ENCODE measurements around the gene ARID5B. TPM values are rescaled to one million over a fixed set of nuclear protein-coding genes. Genes with fewer than 3 reads are reported as not detected.

Gene ARID5B
- total RNA-seq, 2 experiments from 2014 or later, result 49.2 to 51.3 TPM

DNA sequence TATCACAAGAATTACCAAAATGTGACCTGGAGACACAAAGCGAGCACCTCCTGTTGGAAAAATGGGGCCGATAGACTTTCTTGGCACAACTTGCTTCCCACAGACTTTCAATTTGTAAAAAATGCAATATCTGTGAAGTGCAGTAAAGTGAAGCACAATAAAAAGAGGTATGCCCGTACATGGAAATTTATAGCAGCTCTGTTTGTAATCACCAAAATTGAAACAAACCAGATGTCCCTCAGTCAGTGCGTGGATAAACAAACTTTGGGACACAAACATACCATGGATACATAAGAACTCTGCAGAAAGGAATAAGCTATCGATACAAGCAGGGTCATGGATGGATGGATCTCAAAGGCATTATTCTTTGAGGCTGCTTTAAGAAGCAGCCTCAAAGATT lies 33.6 kb downstream of the ARID5B start:
- ATAC-seq (ENCODE audit: poor library complexity) (no peak), DNase-seq (no peak)
- Histone ChIP-seq H3K4me3 (ENCODE audit: low read length) (no peak overlapping the region), H3K27me3 (ENCODE audit: control insufficient read depth in 1 of 2, insufficient read depth in 2 of 2, low read length in 2 of 2) (no peaks in the 10 kb centered on the region), H3K9me3 (ENCODE audit: control insufficient read depth in 1 of 2, insufficient read depth in 1 of 2, low read length in 2 of 2) (no peaks in the 10 kb centered on the region), H3K4me1 (ENCODE audit: insufficient read depth, low read length) (peaks cover 39% of the 10 kb centered on the region), H3K27ac (ENCODE audit: low read depth in 1 of 2, low read length in 2 of 2) (no peak overlapping the region), H3K36me3 (ENCODE audit: insufficient read depth, low read length) (peaks cover 11% of the 10 kb centered on the region)
- TF ChIP-seq, protein P1, sequence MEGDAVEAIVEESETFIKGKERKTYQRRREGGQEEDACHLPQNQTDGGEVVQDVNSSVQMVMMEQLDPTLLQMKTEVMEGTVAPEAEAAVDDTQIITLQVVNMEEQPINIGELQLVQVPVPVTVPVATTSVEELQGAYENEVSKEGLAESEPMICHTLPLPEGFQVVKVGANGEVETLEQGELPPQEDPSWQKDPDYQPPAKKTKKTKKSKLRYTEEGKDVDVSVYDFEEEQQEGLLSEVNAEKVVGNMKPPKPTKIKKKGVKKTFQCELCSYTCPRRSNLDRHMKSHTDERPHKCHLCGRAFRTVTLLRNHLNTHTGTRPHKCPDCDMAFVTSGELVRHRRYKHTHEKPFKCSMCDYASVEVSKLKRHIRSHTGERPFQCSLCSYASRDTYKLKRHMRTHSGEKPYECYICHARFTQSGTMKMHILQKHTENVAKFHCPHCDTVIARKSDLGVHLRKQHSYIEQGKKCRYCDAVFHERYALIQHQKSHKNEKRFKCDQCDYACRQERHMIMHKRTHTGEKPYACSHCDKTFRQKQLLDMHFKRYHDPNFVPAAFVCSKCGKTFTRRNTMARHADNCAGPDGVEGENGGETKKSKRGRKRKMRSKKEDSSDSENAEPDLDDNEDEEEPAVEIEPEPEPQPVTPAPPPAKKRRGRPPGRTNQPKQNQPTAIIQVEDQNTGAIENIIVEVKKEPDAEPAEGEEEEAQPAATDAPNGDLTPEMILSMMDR (IDR thresholded peaks at IDR 0.05), result no peak
- Mint-ChIP-seq H3K4me1 (ENCODE audit: low read depth) (peaks cover 74% of the 10 kb centered on the region), H3K36me3 (ENCODE audit: low read depth) (peaks cover 26% of the 10 kb centered on the region), H3K27ac (no peak overlapping the region), H3K9me3 (peaks cover 2% of the 10 kb centered on the region), H3K4me3 (no peak overlapping the region), H3K27me3 (no peaks in the 10 kb centered on the region)
- ChIA-PET CTCF (interaction anchor here (0.7 to 1.9 kb wide), 3 partner anchors 9 to 38 kb away, joined by 3 to 6 read pairs (median 5); no protein-coding TSS in a partner anchor), POLR2A (interaction anchor here (1.1 to 2.5 kb wide), 3 partner anchors 32 to 297 kb away, joined by 3 to 28 read pairs (median 5); no protein-coding TSS in a partner anchor)
- intact Hi-C loops (cut with DNase I, micrococcal nuclease), result no loop called here

DNA sequence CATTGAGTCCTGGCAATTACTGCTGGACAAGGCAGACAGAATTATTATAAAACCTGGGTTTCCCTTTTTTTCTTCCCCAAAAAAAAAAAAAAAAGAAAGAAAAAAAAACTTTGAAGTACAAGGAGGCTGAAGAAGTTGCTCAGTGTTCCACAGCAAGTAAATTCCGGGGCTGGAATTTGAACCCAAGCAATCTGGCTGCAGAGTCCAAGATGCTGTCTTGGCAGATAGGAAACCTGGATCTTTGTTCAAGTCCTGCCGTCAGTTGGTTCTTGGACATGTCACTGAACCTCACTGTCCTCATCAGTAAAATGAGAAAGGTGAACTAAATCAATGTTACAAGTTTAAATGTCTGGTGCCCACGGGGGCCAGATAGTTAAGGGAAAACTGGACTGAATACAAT lies 35.3 kb downstream of the ARID5B start:
- intact Hi-C loops (cut with DNase I, micrococcal nuclease), result no loop called here
- Mint-ChIP-seq H3K4me3 (no peak overlapping the region), H3K9me3 (no peaks in the 10 kb centered on the region), H3K27me3 (no peaks in the 10 kb centered on the region), H3K36me3 (ENCODE audit: low read depth) (peaks cover 32% of the 10 kb centered on the region), H3K27ac (peak overlapping the region; percentile 82), H3K4me1 (ENCODE audit: low read depth) (peaks cover 82% of the 10 kb centered on the region)
- ATAC-seq (ENCODE audit: poor library complexity) (no peak), DNase-seq (no peak)
- Histone ChIP-seq H3K36me3 (ENCODE audit: insufficient read depth, low read length) (peaks cover 15% of the 10 kb centered on the region), H3K27ac (ENCODE audit: low read depth in 1 of 2, low read length in 2 of 2) (no peak overlapping the region), H3K4me3 (ENCODE audit: low read length) (no peak overlapping the region), H3K9me3 (ENCODE audit: control insufficient read depth in 1 of 2, insufficient read depth in 1 of 2, low read length in 2 of 2) (no peaks in the 10 kb centered on the region), H3K27me3 (ENCODE audit: control insufficient read depth in 1 of 2, insufficient read depth in 2 of 2, low read length in 2 of 2) (no peaks in the 10 kb centered on the region), H3K4me1 (ENCODE audit: insufficient read depth, low read length) (peaks cover 41% of the 10 kb centered on the region)
- TF ChIP-seq, protein P1 (IDR thresholded peaks at IDR 0.05), result no peak
- CTCF ChIA-PET, result interaction anchor here (0.7 kb wide), 1 partner anchor 186 kb away, joined by 5 read pairs; no protein-coding TSS in a partner anchor
- POLR2A ChIA-PET, result interaction anchor here (1.1 to 1.9 kb wide), 3 partner anchors 8 to 37 kb away, joined by 3 to 7 read pairs (median 5); no protein-coding TSS in a partner anchor

DNA sequence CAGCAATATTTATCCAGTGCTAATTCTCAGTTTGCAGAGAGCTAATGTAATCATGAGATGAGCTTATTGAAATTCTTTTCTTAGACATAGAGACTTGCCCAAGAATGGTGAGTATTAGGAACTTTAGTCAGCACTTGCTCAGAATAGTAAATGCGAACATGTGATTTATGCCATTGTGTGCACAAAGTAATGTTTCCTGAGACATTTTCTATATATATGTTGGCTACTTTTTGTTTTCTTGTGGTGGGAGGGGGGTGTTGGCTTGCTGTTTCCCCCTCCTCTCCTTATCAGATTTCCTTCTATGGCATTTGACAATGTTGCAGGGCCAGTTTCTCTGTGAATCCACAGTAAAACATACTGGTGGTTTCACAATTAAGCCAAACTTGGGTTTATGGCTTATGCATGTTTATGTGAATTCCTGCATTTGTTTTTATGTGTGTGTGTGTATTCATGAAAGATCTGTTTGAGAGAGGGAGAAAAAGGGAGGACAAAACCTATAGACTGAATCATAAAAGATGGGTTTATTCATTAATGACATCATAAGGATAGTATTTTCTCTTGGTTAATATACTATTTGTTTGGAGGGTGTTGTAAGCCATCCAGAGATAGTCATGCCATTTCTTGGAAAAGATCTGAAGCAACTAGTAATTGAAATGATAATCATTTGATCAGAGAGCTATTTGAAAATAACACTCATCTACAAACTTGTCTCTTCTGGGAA lies 36.3 kb downstream of the ARID5B start:
- TF ChIP-seq, protein P1 (IDR thresholded peaks at IDR 0.05), result no peak
- peaks cover 40% of the 10 kb centered on the region for H3K4me1 ChIP-seq (ENCODE audit: insufficient read depth, low read length)
- H3K27ac Mint-ChIP-seq, result peak overlapping the region; percentile 82
- no peak for DNase-seq
- H3K27me3 Mint-ChIP-seq, result no peaks in the 10 kb centered on the region
- peak overlapping the region in 1 of 2 donors; percentile 46 for H3K27ac ChIP-seq (ENCODE audit: low read depth in 1 of 2, low read length in 2 of 2)
- no peaks in the 10 kb centered on the region for H3K9me3 Mint-ChIP-seq
- H3K9me3 ChIP-seq (ENCODE audit: control insufficient read depth in 1 of 2, insufficient read depth in 1 of 2, low read length in 2 of 2), result no peaks in the 10 kb centered on the region
- no peaks in the 10 kb centered on the region for H3K27me3 ChIP-seq (ENCODE audit: control insufficient read depth in 1 of 2, insufficient read depth in 2 of 2, low read length in 2 of 2)
- ChIA-PET POLR2A (interaction anchor here (1.1 to 1.9 kb wide), 8 partner anchors 9 to 38 kb away, joined by 3 to 7 read pairs (median 5); no protein-coding TSS in a partner anchor), CTCF (interaction anchor here (0.7 to 1.8 kb wide), 4 partner anchors 35 to 187 kb away, joined by 4 to 6 read pairs (median 5); no protein-coding TSS in a partner anchor)
- ATAC-seq (ENCODE audit: poor library complexity), result no peak
- no peak overlapping the region for H3K4me3 ChIP-seq (ENCODE audit: low read length)
- peaks cover 33% of the 10 kb centered on the region for H3K36me3 Mint-ChIP-seq (ENCODE audit: low read depth)
- H3K4me1 Mint-ChIP-seq (ENCODE audit: low read depth), result peaks cover 83% of the 10 kb centered on the region
- intact Hi-C loops (cut with DNase I, micrococcal nuclease), result loop anchor here in 1 of 2 experiments (2.0 kb wide), 1 partner anchor 33 kb away; no protein-coding TSS in a partner anchor
- H3K4me3 Mint-ChIP-seq, result no peak overlapping the region
- H3K36me3 ChIP-seq (ENCODE audit: insufficient read depth, low read length), result peaks cover 13% of the 10 kb centered on the region
